ENCODE results near the gene CENPO.
"Not testable (repeated sequence)": the region's sequence is repeated elsewhere in the genome, so short reads cannot be mapped to it uniquely, and the experiment has no call there.

Gene CENPO

DNA sequence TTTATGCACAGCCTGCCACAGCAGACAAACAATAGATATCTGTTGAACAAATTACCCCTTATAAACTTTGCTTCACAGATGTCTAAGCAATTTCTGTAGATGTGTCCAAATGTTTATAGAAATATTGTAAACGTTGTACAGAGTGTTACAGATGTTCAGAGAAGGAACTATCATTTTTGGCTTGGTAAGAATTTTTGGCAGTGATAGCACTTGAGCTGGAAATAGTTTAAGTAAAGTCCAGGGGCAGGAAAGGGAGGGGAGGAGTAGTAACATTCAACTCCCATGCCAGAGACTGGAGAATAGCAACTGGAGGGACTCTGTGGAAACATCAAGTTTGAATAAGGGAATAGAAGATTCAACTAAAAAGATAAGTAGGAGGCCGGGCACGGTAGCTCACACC, 4.4 kb upstream of the CENPO start:
- no peak for DNase-seq (ENCODE audit: low read depth)

- no peak for DNase-seq (ENCODE audit: low read depth)
Observed at GRCh38 chr2:24791452-24791851, 1.8 kb upstream of the CENPO start.

GRCh38 chr2:24792542-24792873, 717 bp upstream of the CENPO start:
- no peak for DNase-seq (ENCODE audit: low read depth)

- DNase-seq (ENCODE audit: low read depth), result no peak
Observed at GRCh38 chr2:24793761-24794435, 673 bp downstream of the CENPO start.

GRCh38 chr2:24797644-24798043, 4.4 kb downstream of the CENPO start:
- no peak for DNase-seq (ENCODE audit: low read depth)

DNA sequence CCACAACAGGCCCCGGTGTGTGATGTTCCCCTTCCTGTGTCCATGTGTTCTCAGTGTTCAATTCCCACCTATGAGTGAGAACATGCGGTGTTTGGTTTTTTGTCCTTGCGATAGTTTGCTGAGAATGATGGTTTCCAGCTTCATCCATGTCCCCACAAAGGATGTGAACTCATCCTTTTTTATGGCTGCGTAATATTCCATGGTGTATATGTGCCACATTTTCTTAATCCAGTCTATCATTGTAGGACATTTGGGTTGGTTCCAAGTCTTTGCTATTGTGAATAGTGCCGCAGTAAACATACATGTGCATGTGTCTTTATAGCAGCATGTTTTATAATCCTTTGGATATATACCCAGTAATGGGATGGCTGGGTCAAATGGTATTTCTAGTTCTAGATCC, 7.3 kb downstream of the CENPO start:
- DNase-seq (ENCODE audit: low read depth), result not testable (repeated sequence)

GRCh38 chr2:24805811-24806660, 12.8 kb downstream of the CENPO start:
- DNase-seq (ENCODE audit: low read depth), result not testable (repeated sequence)

- DNase-seq (ENCODE audit: low read depth), result no peak
Observed at GRCh38 chr2:24806661-24807036, 13.4 kb downstream of the CENPO start.

- DNase-seq (ENCODE audit: low read depth), result no peak
Observed at GRCh38 chr2:24809316-24810007, 16.2 kb downstream of the CENPO start.

DNA sequence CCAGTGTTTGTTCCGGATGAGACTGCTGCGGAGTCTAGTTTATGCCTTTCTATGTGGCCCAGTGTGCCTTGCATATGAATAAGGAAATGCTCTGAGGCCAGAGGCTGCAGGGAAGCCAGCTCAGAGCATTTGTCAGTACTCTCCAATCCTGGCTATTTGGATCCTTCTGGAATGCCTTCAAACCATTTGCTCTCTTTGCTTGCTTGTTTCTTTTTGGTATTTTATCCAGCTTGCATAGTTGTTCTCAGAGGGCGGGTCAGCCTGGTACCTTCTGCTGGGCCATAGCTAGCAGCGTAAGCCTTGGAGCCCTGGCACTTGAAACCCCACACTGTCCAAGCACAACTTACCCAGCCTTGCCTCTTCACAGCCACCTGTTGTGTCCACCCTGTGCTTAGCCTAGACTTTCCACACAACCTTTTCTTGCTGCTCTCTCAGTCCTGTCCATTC, 20.5 kb downstream of the CENPO start:
- DNase-seq (ENCODE audit: low read depth), result no peak

DNA sequence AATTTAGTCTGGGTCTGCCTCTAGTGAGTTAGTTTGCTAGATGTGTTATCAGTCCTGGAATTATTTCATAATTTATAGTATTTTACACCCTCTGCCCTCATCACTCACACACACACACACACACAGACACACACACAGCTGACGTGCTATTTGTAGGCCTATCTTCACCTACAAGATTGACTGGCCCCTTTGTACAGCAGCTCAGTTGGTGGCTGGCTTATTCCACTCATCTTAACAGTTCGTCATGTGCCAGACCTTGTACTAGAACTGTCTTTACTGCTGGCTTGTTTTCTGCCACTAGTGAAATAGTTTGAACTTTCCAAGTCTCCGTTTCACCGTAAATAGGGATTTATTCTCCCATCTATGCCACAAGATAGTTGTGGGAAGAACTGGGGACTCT, 21.3 kb downstream of the CENPO start:
- DNase-seq (ENCODE audit: low read depth), result no peak

DNA sequence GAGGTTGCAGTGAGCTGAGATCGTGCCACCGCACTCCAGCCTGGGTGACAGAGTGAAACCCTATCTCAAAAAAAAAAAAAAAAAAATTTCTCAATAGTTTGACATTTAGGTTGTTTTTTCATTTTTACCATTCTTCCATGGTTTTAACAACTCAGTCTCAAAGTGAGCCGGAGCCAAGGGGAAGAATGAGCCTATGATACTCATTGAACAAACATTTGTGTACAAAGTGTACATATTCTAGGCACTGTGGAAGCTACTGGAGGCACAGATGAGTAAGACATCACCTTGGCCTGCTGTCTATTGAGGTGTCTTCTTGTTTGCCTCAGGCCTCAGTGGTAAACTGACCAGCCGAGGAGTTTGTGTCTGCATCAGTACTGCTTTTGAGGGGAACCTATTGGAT, 21.9 kb downstream of the CENPO start:
- no peak for DNase-seq (ENCODE audit: low read depth)

DNA sequence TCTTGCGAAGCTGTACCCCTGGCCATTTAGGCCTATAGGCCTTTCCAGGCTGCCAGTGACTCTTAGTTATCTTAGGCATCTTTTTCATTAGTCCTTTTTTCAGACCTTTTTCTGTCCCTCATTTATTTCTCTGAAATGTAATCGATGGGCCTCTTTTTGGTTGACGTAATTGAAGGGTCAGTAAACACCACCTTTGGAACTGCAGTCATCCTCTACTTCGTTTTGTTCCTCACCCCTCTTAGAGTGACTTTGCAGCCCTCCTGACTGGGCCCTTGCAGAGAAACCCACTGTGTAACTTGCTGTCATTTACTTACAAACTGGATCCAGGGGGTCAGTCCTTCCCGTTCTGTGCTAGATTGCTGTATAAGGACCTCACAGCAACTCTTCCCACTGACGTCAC, 23.2 kb downstream of the CENPO start:
- no peak for DNase-seq (ENCODE audit: low read depth)

DNA sequence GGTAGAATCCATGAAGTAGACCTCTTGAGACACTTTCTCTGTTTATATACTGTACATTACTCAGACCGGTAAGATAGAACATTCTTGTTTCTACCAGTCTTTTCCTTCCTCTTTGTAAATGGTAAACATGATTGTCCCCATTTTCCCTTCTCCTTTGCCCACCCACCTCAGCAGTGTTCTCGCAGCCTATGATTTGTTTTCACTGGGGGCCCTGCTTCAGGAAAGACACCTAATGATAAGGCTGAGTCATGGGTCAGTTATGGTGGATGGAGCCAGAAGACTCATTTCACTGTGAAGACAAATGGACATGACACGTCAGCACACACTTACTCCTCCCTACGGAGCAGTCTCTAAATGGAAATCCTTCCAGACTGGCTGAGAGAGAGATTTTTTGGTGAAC, 23.7 kb downstream of the CENPO start:
- peak; percentile 64 for DNase-seq (ENCODE audit: low read depth)

DNA sequence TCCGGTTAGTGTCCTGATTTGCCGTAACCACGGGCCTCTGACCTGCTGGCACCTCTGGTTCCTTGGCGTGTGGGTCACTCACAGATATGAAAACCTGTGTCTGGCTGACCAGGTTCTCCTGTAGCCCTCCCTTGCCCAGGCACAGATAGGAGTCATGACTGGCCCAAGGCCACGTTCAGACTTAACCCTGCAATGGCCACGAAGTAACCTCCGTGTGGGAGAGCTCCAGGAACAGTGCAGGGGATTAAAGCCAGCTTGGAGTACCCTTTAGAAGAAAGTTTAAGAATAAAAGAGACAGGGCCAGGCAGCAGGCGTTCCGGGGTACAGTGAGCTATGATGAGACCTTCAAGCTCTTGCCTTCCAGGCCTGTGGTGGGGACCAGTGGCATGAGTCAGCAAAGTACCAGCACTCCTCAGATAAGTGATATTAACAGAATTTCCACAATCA, 25.5 kb downstream of the CENPO start:
- peak; percentile 57 for DNase-seq (ENCODE audit: low read depth)

GRCh38 chr2:24819442-24820174, 26.4 kb downstream of the CENPO start:
- DNase-seq (ENCODE audit: low read depth), result no peak

GRCh38 chr2:24820175-24820513, 26.9 kb downstream of the CENPO start:
- DNase-seq (ENCODE audit: low read depth), result no peak

- no peak for DNase-seq (ENCODE audit: low read depth)
Observed at GRCh38 chr2:24820598-24821432, 27.6 kb downstream of the CENPO start.

DNA sequence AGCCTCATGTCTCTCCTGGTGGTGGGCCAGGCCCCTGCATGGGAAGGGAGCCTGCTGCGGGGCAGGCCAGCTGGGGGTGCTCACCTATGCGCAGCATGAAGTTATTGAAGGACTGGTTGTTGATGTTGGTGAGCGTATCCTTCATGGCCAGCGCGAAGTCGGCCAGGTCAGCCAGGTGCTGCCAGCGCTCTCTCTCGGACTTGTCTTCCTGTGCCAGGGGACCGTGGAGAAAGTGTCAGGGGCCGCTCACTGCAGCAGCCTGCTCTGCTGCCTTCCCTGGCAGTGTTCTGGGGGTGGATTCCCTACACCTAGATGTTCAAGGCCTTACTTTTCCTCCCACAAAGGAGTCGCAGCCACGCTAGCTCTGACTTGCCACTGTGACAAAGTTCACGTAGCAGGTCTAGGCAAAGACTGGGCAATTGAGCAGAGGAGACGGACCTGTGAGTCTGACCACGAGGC, 28.2 kb downstream of the CENPO start:
- no peak for DNase-seq (ENCODE audit: low read depth)

GRCh38 chr2:24822049-24822706, 29.0 kb downstream of the CENPO start:
- no peak for DNase-seq (ENCODE audit: low read depth)

DNA sequence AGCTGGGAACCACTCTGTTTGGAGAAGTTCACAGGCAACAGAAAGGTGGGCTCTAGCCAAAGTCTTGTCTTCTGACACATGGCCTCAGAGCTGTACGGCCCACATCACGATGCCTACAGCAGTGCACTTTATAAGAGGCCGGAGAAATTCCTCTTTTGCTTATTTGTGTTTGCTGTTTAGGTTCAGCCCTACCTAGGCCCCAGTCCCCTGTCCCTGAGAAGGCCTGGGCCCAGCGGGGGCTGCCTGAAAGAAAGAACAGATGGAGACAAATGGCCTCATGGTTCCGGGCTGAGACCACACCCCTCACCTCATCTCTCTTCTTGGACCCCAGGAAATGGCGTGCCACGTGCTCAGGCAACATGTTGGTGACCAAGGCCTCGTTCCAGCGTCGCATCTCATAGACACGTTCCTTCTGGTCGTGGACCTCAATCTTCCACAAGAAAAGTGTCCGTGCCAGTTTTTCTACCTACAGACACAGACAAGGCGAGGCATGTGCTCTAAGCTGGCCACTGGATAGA, 30.9 kb downstream of the CENPO start:
- no peak for DNase-seq (ENCODE audit: low read depth)
